ENCODE results near the gene PALM.

Gene PALM

DNA sequence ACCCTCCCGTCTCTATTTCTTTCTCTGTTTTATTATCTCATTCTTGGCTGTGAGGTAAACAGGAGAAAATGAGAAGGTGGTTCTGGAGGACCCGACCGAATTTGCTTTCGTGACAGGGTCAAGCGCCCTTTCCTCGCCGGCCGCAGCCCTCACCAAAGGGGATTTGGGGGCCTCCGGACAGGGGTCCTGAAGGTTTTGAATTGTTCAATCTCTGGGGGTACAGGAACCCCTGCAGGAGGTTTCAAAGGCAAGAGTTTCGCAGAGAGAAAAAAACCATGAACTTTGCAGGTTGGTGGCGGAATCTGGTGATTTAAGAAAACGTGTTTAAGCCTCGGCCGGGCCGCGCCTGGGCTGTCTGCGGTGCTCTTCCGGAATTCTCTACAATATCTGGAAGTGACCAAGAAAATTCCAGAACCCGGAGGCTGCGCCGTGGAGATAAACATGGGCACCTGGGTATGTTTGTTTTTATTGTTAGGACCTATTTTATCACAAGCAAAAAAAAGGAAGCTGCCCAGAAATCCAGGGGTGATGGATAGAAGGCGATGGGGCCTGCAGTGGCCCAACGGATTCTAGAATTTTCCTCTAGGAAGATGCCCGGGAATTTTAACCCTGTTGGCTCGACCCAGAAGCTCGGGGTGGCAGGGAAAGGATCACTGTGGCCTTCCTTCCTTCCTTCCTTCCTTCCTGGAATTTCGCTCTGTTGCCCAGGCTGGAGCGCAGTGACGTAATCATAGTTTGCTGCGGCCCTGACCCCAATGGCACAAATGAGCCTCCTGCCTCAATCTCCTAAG is 74.3 kb downstream of the PALM start:
- DNase-seq, result no peak

DNA sequence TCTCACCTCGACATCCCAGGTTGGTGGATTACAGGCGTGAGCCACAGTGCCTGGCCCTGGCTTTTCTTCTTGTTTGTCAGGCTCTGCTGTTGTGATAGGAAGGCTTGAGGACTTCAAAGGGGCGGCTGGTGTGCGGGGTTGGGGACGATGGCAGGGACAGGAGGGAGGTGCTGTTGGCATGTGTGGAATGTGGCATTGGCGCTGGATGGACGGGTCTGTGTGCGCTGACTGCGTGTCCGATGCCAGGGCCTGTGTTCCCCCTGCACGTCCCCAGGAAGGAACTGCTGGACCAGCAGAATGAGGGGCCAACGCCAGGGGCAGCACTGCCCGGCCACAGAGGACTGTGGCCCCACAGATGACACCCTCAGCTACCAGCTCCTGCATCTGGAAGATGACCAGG is 75.8 kb downstream of the PALM start:
- no peak for DNase-seq

- no peak for DNase-seq
Observed at GRCh38 chr19:787536-787935, 78.8 kb downstream of the PALM start.

GRCh38 chr19:788686-788982 is 79.9 kb downstream of the PALM start:
- DNase-seq, result no peak

DNA sequence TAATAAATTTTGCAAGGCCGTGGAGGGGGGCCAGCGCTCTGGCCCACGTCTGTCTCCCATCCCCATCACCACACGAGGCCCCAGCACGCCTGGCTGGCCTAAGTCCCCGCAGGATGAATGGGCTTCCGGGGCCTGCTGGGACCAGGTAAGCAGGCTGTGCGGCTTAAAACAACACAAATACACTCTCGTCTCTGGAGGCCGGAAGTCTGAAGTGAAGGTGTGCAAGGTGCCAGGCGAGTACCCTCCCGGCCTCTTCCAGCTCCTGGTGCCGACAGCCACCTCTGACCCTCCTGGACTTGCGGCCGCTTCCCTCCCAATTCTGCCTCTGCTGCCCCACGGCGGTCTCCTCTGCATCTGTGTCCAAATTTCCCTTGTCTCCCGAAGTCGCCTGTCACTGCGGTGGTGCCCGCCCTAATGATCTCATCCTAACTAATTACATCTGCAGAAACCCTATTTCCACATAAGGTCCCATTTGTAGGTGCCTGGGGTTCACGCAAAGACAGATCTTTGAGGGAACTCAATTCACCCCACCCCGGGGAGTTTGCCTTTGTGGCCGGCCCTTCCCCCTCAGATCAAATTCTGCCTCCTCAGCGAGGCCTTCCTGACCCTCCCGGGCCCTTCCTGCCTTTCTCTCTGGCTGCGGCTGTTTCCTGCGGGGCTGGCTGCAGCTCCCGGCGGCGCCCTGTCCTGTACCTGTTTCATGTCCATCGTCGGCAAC is 80.4 kb downstream of the PALM start:
- no peak for DNase-seq

DNA sequence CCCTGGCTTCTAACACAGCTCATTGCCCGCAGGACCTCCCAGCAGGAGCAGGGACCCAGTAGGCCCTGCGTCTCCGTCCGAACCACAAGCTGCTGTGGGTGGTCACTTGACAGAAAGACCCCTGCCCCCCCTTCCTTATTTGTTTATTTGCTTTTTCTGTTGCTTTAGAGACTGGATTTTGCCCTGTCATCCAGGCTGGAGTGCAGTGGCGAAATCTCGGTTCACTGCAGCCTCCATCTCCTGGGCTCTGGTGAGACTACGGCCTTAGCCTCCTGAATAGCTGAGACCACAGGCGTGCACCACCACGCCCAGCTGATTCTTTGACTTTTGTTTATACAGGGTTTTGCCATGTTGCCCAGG is 80.9 kb downstream of the PALM start:
- DNase-seq, result no peak

DNA sequence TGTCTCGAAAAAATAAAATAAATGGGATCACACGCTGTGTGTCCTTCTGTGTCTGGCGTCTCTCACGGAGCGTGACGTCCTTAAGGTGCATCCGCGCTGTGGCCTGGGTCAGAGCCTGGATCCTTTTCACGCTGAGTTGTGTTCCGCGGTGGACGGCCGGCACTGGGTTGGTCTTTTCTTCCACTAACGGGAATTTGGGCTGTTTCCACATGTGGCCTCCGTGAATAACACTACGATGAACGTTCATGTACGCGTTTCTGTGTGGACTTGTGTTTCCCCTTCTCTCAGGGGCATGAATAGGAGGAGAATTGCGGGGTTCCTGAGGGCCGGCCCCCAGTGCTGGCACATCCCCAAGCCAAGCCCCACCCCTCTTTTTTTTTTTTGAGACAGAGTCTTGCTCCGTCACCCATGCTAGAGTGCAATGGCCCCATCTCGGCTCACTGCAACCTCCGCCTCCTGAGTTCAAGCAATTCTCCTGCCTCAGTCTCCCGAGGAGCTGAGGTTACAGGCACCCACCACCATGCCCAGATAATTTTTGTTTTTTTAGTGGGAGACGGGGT is 82.4 kb downstream of the PALM start:
- DNase-seq, result no peak

GRCh38 chr19:791567-792305 is 83.0 kb downstream of the PALM start:
- no peak for DNase-seq

- no peak for DNase-seq
Observed at GRCh38 chr19:792306-792885, 83.7 kb downstream of the PALM start.

- DNase-seq, result no peak
Observed at GRCh38 chr19:793806-794205, 85.1 kb downstream of the PALM start.

DNA sequence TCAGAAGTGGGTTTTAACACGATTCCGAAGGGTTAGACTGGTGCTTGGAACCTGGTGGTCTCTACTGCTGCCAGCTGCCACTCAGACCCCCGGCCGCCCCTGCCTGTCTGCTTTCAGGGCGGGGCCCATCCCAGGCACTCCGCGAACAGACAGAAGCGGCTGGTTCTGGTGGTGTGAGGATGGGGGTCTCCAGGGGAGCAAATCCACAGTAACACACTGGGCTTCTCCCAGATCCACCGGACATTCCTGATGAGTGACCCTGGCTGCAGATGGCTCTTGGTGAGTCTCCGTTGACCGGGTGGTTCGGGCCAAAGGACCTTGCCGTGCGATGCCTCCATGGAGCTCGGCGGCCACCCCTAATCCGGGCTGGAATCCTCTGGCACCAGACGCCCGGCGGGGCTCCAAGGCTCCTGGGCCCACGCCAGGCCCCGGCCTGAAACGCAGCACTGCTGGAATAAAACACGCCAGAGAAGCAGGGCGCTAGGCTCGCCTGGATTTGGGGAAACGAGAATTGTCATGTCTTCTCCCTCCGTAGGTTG is 86.4 kb downstream of the PALM start:
- no peak for DNase-seq

DNA sequence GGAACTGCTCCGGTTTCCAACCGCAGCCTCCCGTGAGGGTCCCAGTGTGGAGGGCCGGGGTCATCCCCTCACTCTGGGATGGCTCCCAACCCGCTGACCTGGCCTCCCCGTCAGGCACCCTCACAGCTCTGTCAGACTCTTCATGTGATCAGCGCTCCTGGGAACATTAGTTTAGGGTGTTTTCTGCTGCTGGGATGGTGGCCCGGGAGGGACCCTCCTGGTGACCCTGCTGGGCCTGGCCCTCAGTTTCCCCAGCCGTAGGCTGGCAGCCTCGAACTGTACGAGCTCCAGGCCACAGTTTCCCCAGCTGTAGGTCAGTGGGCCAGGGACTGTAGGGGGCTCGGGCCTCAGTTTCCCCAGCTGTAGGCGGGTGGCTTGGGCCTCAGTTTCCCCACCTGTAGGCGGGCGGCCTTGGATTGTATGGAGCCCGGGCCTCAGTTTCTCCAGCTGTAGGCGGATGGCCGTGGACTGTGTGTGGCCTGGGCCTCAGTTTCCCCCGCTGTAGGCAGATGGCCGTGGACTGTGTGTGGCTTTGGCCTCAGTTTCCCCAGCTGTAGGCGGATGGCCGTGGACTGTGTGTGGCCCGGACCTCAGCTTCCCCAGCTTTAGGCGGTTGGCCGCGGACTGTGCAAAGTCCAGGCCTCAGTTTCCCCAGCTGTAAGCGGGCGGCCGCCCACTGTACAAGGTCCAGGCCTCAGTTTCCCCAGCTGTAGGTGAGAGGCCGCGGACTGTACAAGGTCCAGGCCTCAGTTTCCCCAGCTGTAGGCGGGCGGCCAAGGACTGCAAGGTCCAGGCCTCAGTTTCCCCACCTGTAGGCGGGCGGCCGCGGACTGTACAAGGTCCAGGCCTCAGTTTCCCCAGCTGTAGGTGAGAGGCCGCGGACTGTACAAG is 87.2 kb downstream of the PALM start:
- no peak for DNase-seq

GRCh38 chr19:796692-797527 is 88.2 kb downstream of the PALM start, which contains the start of gene PTBP1:
TSS of gene PTBP1 (plus strand) at chr19:797452. CDS start at chr19:797498, 46 bp downstream.
- DNase-seq, result peak; percentile 99
